ENCODE measurements around the gene DLX5. TPM values are rescaled to one million over a fixed set of nuclear protein-coding genes. Genes with fewer than 3 reads are reported as not detected.

DLX5 gene
- total and polyA plus RNA-seq, 9 donors: 0.12 to 2.1 (median 0.26) TPM; not detected in 2

Other genes with a start within 250 kb of the DLX5 start
- gene DLX6, start 19.3 kb downstream of the DLX5 start, total RNA-seq: not detected
- under 1 TPM in 1 of 8 donors, not detected in 7; 0.08 TPM for gene DLX6, start 19.3 kb downstream of the DLX5 start, polyA plus RNA-seq (ENCODE audit: insufficient read depth in 1 of 8, insufficient read length in 8 of 8, low replicate concordance in 1 of 8)
- 13.1 TPM for gene SDHAF3, start 92.9 kb upstream of the DLX5 start, total RNA-seq
- gene SDHAF3, start 92.9 kb upstream of the DLX5 start, polyA plus RNA-seq (ENCODE audit: insufficient read depth in 1 of 8, insufficient read length in 8 of 8, low replicate concordance in 1 of 8): 10 to 100 TPM; 20.9 to 27.6 (median 25.0) TPM